Hippocampal formation (tissue), 2 donors: ENCODE data around the gene HDAC9.

ENCODE experiments used
- DNase-seq, 2 donors: peaks; one replicate each; lab custom pipeline; 2025; lab: John Stamatoyannopoulos, UW

The HDAC9 gene

GRCh38 chr7:18844735-18845134, 349.2 kb downstream of the HDAC9 start:
- no peak for DNase-seq

DNA sequence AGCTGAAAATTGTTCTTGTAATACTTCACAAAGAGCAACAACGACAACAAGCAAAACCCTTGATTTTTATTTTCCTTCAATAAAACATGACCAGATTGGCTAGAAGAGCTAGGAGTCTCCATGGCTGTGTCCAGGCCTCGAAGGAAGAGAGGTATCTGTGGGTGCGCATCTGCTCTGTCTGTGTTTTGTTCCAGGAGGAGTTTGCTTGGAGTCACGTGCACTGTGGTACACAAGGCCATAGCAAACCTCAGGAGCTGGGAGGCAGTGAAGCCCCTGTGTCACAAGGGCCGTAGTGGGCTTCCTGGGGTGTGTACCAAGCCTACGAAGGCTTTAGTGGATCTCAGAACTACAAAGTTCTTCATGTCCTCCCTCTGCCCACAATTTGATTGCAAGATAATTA, 350.2 kb downstream of the HDAC9 start:
- DNase-seq: no peak

- no peak for DNase-seq
Observed at GRCh38 chr7:18846765-18847215, 351.2 kb downstream of the HDAC9 start.

- DNase-seq: no peak
Observed at GRCh38 chr7:18849130-18849529, 353.6 kb downstream of the HDAC9 start.

DNA sequence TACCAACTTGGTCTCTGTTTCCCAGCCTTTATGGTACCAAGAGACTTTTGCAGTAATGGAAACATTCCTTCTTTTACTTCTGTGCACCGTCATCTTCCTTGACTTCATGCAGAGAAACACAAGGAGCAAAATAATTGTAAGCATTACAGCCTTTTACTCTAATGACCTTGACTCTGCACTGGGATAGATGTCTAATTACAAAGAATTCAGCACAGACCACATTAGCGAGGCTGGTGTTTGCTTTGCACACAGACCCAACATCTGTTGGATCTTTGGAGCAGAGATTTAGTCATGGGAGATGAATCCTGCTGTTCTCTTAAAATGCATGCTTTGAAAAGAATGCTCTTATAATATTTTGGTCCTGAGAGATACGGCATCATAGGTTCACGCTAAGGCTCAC, 360.2 kb downstream of the HDAC9 start:
- DNase-seq: no peak

DNA sequence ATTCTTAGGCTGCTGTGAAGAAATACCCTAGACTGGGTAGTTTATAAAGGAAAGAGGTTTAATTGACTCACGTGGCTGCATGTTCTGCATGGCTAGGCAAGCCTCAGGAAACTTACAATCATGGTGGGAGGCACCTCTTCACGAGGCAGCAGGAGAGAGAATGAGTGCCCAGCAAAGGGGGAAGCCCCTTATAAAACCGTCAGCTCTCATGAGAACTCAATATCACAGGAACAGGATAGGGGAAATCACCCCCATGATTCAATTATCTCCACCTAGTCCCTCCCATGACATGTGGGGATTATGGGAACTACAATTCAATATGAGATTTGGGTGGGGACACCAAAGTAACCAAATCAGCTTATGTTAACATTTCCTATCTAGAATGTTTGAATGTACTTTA, 362.7 kb downstream of the HDAC9 start:
- no peak for DNase-seq

- DNase-seq: no peak
Observed at GRCh38 chr7:18859318-18859717, 363.8 kb downstream of the HDAC9 start.

DNA sequence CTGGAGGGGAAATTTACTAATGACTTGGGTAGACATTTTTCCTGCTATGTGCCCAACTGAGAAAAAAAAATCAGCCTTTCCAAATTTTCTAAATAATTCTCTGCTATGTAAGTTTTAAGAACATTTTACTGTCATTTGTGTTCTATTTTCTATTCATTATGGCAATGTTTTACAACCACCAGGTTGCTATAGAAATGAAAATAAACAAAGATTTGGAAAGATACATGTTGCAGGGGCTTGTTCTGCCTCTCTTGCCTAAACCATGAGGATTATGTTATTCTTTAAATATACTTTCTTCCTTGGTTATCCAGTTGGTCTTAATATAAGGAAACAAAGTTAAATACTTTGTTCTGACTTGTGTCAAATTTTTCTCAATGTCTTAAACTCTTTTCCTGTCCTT, 364.7 kb downstream of the HDAC9 start:
- DNase-seq: no peak

DNA sequence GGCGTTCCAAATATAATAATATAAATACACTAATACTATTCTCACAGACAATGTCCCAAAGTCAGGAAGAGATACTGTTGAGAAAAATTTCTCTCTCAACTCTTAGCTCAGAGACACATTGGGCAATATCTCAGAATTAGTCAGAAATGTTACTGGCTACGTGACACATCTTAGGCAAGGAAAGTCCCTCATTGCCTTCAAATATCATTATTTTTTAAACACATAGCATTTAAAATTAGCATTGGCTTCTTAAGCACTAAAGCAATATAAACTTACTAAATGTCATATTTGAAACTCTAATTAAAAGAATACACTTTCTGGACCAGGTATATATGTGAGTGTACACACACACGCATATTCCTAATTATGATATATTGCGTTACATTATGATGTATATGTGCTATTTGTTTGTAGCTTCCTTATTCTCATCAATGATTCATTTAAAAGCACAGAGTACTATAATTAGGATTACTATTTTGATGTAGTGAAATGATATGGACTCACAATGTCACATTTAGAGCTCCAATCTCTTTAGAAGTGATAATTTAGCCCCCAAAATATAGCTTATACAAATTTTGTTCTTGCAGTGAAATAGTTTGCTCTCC, 366.1 kb downstream of the HDAC9 start:
- DNase-seq: no peak

DNA sequence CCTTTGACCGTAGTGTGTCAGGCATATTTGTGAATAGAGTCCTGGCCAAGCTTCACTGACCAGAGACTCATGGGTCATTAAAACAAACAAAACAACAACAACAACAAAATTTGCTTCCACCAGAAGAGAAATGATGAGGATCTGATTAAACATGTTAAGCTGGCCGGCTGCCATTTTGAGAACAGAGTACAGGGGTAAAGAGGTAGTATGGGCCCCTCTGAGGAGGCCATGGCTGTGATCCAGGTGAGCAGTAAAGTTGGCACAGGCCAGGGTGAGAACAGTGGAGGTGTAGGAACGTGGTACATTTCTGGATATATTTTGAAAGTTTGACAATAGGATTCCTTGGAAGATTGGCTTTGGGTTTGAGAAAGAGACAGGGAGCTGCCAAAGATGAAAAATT, 369.4 kb downstream of the HDAC9 start:
- no peak for DNase-seq

- no peak for DNase-seq
Observed at GRCh38 chr7:18866359-18867036, 370.9 kb downstream of the HDAC9 start.

GRCh38 chr7:18872344-18872743, 376.8 kb downstream of the HDAC9 start:
- DNase-seq: no peak

- no peak for DNase-seq
Observed at GRCh38 chr7:18873734-18874336, 378.3 kb downstream of the HDAC9 start.

- no peak for DNase-seq
Observed at GRCh38 chr7:18874880-18875279, 379.3 kb downstream of the HDAC9 start.

DNA sequence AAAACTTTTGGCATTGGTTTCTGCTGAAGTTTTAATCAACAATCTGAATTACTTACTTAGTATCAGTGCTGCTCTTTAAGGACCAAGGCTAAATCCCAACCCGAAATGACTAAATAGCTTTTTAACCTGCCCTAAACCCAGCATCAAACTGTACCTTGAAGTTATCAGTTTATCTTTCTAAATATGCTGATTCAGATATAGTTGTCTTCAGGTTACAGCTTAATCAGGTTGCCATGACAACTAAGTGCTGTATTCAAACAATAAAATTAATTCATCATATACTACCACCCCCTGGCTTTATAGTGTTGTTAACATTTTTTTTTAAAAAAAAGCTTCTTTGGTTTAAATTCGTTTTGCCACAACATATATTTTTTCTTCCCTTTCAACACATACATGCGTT, 382.3 kb downstream of the HDAC9 start:
- DNase-seq: no peak

DNA sequence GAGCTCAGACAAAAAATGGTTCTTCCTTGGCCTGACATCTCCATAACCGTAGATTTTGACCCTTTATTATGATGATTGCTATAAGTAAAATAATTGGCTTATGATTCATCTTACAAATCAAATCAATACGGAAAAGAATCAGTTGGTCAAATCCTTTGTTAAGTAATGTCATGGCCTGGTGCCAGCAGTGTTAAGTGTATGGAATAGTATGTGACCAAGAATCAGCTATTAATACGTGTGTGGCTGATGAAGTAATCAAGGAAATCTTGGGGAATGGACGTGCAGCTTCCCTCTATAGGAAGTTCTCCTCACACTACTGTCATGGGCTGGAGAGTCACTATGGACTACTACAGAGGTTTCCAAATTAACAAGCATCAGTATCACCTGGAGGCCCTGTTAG, 391.3 kb downstream of the HDAC9 start:
- no peak for DNase-seq

DNA sequence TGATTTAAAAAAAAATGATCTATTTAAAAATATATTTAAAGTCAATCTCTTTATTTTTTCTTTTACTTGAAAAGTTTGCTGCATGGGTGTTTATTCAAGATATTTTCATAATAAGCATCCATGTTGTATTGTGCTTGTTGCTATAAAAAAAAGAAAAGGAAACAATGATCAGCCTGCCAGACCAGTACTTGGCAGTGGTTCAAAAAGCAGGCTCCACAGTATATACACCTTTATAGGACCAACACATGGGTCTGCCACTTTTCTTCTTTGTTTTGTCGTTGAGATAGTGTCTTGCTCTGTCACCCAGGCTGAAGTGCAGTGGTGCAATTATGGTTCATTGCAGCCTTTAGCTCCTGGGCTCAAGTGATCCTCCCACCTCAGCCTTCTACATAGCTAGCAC, 393.9 kb downstream of the HDAC9 start:
- no peak for DNase-seq

DNA sequence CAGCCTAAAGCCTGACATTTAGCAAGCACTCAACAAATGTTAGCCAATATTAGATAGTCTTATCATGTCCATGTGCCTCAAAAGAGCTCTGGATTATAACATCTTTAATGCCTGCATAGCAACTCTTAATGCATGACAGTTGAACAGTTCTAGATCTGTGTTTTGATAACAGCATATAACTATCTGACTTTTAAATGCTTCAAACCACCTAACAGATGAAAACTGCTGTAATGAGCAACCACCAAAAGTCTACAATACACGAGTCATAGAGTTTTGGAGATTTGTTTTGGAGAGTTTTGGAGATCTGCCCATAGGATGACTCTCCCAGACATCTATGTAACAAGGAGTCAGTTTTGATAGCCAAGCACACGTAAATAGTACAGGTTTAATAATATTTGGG, 394.6 kb downstream of the HDAC9 start:
- no peak for DNase-seq

- DNase-seq: no peak
Observed at GRCh38 chr7:18890885-18891621, 395.5 kb downstream of the HDAC9 start.

- no peak for DNase-seq
Observed at GRCh38 chr7:18893156-18893555, 397.6 kb downstream of the HDAC9 start.

- DNase-seq: no peak
Observed at GRCh38 chr7:18894155-18894554, 398.6 kb downstream of the HDAC9 start.

DNA sequence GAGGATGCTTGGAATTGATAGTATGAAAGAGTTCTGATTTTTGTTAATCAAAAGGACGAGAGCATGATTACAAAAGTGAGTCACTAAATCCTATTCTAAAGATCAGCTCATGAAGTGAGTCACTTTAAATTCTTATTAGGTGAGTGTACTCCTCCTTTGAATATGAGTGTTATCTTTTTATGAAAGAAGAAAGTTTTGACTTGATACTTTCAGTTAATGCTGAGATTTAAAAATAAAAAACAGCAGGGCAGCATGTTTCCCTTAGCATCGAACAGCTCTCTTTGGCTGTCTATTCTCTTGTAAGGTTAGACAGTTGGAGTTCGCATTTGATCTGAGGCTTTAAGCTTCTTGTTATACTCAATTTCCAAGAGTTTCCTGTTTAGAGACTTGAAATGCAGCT, 399.9 kb downstream of the HDAC9 start:
- DNase-seq: no peak
